MM.1S (cell line): ENCODE measurements around the gene ELMO1.

Source experiments
- DNase-seq: peaks from one replicate; pipeline ENCODE4 v3.0.0-alpha.2; 2015
- H2AFZ ChIP-seq: fragments of 300-600 bp; sonication (generic); 2 replicates; pipeline ENCODE4 v1.6.0; 2016; ENCODE audit warnings: antibody characterized with exemption, low read length
- H3F3A ChIP-seq: fragments of 300-600 bp; sonication (generic); 2 replicates; pipeline ENCODE4 v1.6.1; 2016; ENCODE audit warnings: mild to moderate bottlenecking, antibody characterized with exemption, low read length, moderate library complexity, mixed read lengths; ENCODE audit not compliant: insufficient read depth
- H3K27ac ChIP-seq: fragments of 300-600 bp; sonication (generic); 2 replicates; pipeline ENCODE4 v1.5.1; 2016; ENCODE audit warnings: mild to moderate bottlenecking, low read length
- H3K27me3 ChIP-seq: fragments of 300-600 bp; sonication (generic); replicated peaks from 2 replicates; pipeline ENCODE4 v1.6.0; 2016; ENCODE audit warnings: low read length; ENCODE audit not compliant: insufficient read depth
- H3K36me3 ChIP-seq: fragments of 300-600 bp; sonication (generic); replicated peaks from 2 replicates; pipeline ENCODE4 v1.6.1; 2016; ENCODE audit warnings: mild to moderate bottlenecking, low read length, mixed read lengths; ENCODE audit not compliant: insufficient read depth
- H3K4me1 ChIP-seq: fragments of 300-600 bp; sonication (generic); 2 replicates; pipeline ENCODE4 v1.6.1; 2016; ENCODE audit warnings: low read length, mixed read lengths
- H3K4me2 ChIP-seq: fragments of 300-600 bp; sonication (generic); 2 replicates; pipeline ENCODE4 v1.6.0; 2016; ENCODE audit warnings: low read depth, low read length
- H3K4me3 ChIP-seq: fragments of 300-600 bp; sonication (generic); 2 replicates; pipeline ENCODE4 v1.5.1; 2016; ENCODE audit warnings: low read length, mixed read lengths
- H3K79me2 ChIP-seq: fragments of 300-600 bp; sonication (generic); 2 replicates; pipeline ENCODE4 v1.6.1; 2016; ENCODE audit warnings: mixed run types, low read length, mixed read lengths
- H3K9ac ChIP-seq: fragments of 300-600 bp; sonication (generic); 2 replicates; pipeline ENCODE4 v1.6.1; 2016; ENCODE audit warnings: low read length, mixed read lengths
- H3K9me2 ChIP-seq: fragments of 300-600 bp; sonication (generic); replicated peaks from 2 replicates; pipeline ENCODE4 v1.6.1; 2016; ENCODE audit warnings: mild to moderate bottlenecking, low read length, mixed read lengths; ENCODE audit not compliant: insufficient read depth
- H3K9me3 ChIP-seq: fragments of 300-600 bp; sonication (generic); replicated peaks from 2 replicates; pipeline ENCODE4 v1.6.1; 2016; ENCODE audit warnings: mild to moderate bottlenecking, low read length, mixed read lengths; ENCODE audit not compliant: insufficient read depth
- H4K20me1 ChIP-seq: fragments of 300-600 bp; sonication (generic); 2 replicates; pipeline ENCODE4 v1.6.1; 2016; ENCODE audit warnings: mild to moderate bottlenecking, low read length, moderate library complexity, mixed read lengths; ENCODE audit not compliant: insufficient read depth
- EZH2 ChIP-seq: fragments of 300-600 bp; sonication (generic); optimal IDR thresholded peaks from 2 replicates; pipeline ENCODE3; 2017; ENCODE audit warnings: low read depth, mild to moderate bottlenecking, antibody characterized with exemption, low read length, mixed read lengths
- TF ChIP-seq, protein P1 (sequence below): fragments of 300-600 bp; sonication (generic); IDR thresholded peaks from 2 replicates; pipeline ENCODE4 v1.5.1; 2016; ENCODE audit warnings: antibody characterized with exemption, low read length, mixed read lengths

The ELMO1 gene

DNA sequence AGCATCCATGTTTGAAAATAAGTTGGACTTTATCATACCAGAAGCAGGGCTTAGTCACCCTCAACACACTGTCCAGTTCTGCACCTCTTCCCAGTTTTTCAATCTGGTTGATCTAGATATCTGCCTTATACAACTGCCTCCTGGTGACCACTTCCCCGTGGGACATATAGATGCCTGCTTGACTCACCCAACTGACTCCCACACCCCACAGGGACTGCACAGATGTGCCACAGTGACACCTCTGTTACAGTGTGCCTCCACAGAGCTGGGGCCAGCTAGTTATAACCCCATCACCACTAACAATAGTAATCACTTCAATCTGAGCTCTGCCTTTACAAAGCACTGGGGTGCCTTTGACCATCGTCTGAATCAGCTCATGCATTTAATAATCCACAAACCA, 641.8 kb downstream of the ELMO1 start:
- Histone ChIP-seq H3K4me2 (no peak overlapping the region), H2AFZ (no peak overlapping the region), H3K9me2 (no peaks in the 10 kb centered on the region), H3K9me3 (no peaks in the 10 kb centered on the region), H3K27me3 (no peaks in the 10 kb centered on the region), H4K20me1 (no peaks in the 10 kb centered on the region), H3K4me3 (no peak overlapping the region), H3F3A (no peaks in the 10 kb centered on the region), H3K4me1 (no peaks in the 10 kb centered on the region), H3K36me3 (no peaks in the 10 kb centered on the region), H3K9ac (no peak overlapping the region), H3K27ac (no peak overlapping the region), H3K79me2 (no peaks in the 10 kb centered on the region)
- DNase-seq = no peak
- TF ChIP-seq, protein P1, sequence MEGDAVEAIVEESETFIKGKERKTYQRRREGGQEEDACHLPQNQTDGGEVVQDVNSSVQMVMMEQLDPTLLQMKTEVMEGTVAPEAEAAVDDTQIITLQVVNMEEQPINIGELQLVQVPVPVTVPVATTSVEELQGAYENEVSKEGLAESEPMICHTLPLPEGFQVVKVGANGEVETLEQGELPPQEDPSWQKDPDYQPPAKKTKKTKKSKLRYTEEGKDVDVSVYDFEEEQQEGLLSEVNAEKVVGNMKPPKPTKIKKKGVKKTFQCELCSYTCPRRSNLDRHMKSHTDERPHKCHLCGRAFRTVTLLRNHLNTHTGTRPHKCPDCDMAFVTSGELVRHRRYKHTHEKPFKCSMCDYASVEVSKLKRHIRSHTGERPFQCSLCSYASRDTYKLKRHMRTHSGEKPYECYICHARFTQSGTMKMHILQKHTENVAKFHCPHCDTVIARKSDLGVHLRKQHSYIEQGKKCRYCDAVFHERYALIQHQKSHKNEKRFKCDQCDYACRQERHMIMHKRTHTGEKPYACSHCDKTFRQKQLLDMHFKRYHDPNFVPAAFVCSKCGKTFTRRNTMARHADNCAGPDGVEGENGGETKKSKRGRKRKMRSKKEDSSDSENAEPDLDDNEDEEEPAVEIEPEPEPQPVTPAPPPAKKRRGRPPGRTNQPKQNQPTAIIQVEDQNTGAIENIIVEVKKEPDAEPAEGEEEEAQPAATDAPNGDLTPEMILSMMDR = no peak
- no peak for TF ChIP-seq EZH2
